GM21717 (cell line): ENCODE data around the gene AKAP11.
A peak's percentile ranks its signal among the peaks of the same experiment; 100 is the strongest.

Experiments used
- ATAC-seq: cut with Tn5 transposase; IDR thresholded peaks from one replicate; pipeline ENCODE4 v1.9.1; 2021; ENCODE audit warnings: mild to moderate bottlenecking, moderate library complexity; ENCODE audit not compliant: unreplicated experiment

Gene AKAP11

DNA sequence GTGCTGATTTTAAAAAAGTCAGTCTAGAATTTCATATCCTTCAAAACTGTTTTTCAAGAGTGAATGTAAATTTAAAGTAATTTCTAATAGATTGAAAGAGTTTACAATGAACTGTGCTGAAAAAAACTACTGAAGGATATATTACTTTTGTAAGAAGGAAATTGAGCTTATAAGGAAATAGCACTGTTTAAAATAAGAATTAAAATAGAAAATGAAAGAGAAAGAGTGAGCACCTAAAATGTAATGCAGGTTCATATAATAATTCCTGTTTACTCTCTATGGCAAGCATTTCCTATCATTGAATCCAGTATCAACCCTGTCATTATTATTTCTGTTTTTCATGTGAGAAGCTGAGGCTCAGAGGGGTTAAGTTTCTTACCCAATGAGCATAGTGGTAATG lies 57.3 kb downstream of the AKAP11 start:
- no peak for ATAC-seq

DNA sequence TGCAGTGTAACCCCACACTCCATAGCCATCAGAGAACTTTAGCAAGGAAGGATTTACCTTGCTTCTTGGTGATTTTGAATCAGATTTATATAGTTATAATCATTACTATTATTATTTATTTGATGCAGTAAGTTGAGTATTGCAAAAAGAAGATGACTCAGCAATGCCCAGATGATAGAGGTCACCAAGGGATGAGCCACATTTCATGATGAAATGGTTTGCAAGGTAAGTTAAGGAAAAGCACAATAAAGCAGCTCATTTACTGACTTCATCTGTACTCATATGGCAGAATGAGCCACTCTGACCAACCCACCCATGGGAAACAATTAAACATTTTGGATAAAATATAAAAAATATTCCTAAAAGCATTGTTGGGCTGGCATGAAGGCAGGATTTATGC lies 59.1 kb downstream of the AKAP11 start:
- no peak for ATAC-seq

DNA sequence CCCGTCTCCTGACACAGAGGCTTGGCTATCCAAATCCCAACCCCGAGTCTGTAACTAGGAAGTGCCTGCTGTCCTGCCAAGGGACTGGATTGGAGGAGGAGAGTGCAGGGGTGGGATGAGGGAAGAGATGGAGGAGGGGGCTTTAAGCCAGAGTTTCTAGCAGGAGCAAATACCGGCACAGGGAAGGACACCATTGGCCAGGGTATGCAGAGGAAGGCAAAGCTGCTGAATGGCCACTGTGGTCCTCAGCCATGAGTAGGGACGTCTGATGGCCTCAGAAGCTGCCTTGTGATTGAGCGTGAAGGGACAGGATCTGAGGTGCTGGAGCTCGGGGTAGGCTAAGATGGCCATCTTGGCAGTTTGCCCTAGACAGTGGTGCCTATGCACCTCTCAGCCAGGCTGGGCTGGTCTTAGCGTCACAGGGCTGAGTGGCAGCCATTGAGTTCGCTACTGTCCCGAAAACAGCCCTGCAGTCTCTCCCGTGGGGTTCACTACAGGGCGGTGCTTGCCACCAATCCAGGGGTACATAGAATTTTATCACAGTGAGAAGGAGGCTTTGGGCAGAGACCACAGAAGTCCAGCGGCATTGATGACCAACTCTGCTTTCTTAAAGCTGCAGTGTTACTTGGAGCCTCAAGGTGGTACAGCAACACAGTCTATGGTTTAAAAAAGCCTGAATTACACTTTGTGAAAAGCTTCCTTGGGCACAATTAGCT lies 61.8 kb downstream of the AKAP11 start:
- ATAC-seq = no peak

DNA sequence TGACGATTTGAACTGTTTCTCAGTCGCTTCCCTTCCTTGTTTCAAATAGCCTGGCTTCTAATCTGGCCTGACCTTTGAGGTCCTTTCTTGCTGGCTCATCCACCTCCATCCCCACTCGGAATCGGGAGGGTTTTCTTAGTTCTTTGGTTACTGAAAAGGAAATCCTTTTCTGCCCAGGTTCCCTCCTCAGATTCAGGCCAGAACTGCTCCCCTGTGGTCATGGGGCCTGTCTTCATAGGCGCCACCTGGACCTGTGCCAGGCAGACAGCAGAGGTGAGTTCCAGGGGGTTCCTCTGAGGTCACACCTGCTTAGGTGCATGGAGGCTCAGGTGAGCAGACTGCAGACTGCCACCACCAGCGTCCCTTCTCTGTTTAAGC lies 62.4 kb downstream of the AKAP11 start:
- ATAC-seq = no peak

GRCh38 chr13:42337808-42338600 lies 66.1 kb downstream of the AKAP11 start:
- ATAC-seq = no peak

GRCh38 chr13:42345367-42345766 lies 73.4 kb downstream of the AKAP11 start:
- no peak for ATAC-seq

GRCh38 chr13:42348576-42348975 lies 76.6 kb downstream of the AKAP11 start:
- ATAC-seq = no peak

GRCh38 chr13:42350141-42350540 lies 78.2 kb downstream of the AKAP11 start:
- ATAC-seq = no peak

GRCh38 chr13:42354241-42355091 lies 82.5 kb downstream of the AKAP11 start:
- ATAC-seq = peak; percentile 63

GRCh38 chr13:42355092-42355485 lies 83.1 kb downstream of the AKAP11 start:
- no peak for ATAC-seq

DNA sequence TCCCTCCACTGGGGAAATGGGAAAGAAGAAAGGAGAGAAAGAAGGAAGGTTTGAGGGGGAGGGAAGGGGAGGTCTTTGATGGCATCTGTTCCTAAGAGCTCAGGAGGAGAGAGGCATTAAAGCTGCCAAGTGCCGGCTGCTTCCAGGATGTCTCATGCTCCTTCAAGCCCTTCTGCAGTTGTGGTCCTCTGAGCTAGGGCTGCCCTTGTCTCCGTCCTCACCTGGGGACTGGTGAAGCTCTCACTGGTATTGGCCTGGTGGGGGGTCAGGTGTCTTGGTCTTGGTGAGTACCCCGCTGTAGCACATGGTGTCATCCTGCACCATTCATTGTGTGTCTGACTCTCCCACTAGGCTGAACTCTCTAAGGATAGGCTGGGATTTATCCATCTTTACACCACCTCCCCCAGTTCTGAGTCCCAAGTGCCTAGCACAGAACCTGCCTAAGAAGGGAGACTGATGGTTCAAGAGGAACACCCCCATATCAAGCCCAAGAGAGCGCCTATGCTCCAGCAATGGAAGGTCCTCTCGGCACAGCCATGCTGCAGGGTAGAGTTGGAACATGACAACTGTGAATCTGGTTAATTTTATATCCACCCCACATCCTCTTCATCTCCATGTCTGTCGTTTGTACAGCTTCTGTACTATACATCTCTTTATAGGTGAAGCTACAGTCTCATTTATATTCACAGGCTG lies 83.7 kb downstream of the AKAP11 start:
- no peak for ATAC-seq

- no peak for ATAC-seq
Observed at GRCh38 chr13:42356184-42356575, 84.2 kb downstream of the AKAP11 start.

GRCh38 chr13:42360046-42360574 lies 88.2 kb downstream of the AKAP11 start:
- ATAC-seq = no peak

DNA sequence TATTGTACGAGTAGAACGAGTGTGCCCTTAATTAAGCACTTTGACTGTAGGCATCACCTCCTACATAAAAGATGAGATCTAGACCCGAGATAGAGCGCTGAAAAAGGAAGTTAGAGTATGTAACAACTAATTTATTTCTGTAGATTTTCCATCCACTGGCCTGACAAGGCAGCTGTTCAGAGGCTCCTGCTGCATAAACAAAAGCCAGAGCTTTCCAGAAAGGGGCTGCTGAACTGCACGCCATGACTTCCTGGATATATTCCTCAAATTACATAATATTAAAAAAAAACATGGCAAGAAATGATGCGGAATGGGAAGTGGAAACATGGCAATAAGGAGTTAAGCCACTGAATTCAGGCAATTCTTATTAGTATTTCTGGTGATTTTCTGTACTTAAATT lies 89.7 kb downstream of the AKAP11 start:
- no peak for ATAC-seq

- no peak for ATAC-seq
Observed at GRCh38 chr13:42363941-42364612, 92.1 kb downstream of the AKAP11 start.

DNA sequence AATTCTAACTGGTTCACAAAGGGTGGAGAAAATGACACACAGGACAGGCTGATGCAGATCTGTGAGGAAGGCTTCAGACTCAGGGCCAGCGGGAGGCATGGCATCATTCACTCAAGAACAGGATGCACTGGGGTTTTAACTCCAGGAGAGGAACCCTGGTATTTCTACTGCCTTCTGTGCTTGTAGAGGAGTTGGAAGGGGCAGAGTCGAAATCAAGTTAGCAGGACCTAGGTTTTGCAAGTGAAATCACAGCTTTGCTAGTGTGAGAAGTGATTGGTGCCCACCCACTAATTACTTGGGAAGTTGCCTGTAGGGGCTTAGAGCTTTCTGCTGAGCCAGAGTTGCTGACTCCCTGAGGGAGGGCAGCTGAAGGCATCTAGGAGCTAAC lies 92.7 kb downstream of the AKAP11 start:
- ATAC-seq = no peak

DNA sequence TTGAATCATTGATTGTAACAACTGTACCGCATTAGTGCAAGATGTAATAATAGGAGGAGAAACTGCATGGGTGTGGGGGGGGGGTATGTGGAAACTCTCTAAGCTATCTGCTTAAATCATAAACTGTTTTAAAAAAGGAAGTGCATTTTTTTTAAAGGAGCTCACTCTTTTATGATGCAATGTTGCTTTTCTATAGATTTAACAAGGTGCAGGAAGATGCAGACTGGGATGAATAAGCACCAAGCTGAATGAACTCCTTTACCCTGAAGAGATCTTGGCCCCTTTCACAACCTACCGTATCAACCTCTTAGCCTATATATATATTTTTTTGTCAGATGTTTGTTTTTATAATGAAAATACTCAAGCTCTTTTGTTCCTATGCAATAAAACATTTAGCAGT lies 95.9 kb downstream of the AKAP11 start:
- ATAC-seq = no peak

DNA sequence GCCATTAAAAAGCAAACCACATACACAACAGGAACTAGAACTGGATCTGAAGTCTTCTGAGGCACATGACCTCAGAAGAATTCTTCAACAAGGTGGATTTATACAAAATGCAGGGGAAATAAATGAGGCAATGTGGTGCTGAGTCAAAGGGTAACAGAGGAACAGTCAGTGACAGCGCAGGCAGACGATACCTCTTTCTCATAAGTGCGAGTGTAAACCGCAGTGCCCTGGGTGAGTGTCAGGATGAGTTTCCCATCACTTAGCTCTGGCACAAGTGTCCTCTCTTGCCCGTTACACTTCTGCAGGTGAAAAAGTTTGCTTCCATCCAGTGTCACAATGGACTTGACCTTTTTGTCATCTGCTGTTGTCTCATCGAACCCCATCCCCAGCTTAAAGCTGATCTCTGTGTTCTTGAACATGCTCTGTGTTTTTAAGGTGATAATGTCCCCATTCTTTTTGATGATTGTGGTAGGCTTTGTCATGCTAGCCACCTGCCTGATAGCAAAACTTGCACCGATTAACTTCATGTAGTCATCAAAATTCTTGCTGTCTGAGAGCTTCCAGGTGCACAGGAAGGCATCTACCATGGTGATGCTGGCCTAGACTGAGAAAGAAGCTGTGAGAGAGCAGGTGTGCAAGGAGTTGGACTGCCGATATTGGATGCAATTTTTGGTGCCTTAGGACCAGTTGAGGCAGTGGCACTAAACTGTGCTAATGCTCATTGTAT lies 97.3 kb downstream of the AKAP11 start:
- no peak for ATAC-seq

GRCh38 chr13:42370229-42370628 lies 98.3 kb downstream of the AKAP11 start:
- no peak for ATAC-seq
